ENCODE results near the gene MKI67.
"Not testable (repeated sequence)": the region's sequence is repeated elsewhere in the genome, so short reads cannot be mapped to it uniquely, and the experiment has no call there.

Gene MKI67

DNA sequence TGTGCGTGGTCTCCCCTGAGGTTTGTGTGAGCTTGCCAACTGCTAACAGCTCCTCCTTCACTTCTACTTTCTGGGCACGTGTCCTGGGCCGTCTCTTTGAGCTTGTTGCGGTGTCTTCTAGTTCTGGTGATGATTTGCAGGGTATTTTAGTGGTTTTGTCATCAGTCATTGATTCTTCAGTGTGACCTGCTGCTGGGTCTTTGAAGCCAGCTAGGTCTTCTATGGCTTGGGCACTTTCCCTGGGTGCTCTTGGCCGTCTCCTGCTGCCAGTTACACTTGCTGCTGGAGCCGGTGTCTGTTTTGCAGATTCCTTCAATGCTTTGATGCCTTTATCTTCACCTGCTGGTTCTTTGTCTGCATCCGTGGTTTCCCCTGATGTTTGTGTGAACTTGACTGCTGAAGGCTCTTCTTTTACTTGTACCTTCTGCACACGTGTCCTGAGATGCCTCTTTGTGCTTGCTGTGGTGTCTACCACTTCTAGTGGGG lies 23.0 kb downstream of the MKI67 start:
- DNase-seq = no peak

DNA sequence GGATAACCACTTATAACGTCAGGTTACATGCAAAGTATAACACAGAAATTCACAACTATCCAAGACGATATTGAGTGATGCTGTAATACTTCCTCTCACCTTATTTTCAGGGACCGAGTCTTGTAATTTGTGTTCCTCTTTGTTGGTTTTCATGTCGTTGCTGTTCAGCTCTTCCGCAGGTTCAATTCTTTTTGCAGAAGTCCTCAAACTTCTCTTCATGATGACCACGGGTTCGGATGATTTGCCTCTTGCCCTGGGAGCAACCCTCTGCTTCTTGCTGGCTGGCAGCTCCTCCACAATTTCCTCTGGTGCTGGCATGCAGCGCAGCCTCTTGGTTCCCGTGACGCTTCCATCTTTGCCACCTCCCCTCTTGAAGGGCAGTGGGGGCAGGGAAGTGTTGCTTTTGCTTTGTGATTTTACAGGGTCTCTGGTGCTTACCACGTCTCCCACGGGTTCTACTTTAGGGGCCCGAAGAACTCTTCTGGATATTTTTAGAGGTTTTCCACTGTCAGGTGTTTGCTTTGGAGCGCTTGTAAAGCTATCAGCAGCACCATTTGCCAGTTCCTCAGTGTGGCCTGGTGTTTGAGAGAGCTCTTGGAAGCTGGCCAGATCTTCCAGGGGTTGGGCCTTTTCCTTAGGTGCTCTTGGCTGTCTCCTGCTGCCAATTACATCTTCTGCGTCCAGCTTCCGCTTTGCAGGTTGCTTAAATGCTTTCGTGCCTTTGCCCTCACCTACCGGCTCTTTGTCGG lies 23.6 kb downstream of the MKI67 start:
- DNase-seq = no peak

DNA sequence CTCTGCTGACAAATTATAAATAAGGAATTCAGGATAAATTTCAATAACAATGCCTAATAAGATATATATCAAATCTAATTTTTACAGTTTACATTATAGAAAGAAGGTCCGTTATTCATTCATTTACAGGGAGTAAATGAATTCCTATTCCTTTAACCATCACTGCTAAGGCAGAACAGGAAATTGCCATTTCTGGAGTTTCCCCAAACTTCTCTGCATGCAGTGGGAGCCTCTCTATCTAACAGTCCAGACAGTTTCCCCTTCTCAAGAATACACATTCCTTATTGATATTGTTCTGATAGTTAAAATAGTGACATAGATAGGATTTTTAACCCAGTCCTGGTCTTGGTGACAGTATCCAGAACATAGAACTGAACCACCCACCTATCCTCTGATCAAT lies 24.3 kb downstream of the MKI67 start:
- DNase-seq = no peak

DNA sequence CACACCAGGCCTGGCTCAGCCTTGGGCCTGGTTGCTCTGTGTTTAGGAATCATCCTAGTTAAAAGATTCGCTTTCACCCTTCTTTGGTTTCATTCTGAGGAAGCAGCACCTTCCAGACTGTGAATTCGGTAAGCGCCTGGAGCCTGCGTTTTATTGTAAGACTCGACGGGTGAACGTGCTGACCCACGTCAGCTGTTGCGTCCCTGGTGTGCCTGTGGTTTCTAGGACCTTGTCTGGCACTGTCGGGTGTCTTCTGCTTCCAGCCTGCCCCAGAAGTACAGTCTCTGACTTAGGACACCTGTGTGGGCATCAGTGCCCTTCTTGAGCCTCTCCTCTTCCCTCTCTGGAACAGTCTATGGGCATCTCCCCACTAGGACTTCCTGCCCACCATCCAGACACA lies 26.3 kb downstream of the MKI67 start:
- no peak for DNase-seq

DNA sequence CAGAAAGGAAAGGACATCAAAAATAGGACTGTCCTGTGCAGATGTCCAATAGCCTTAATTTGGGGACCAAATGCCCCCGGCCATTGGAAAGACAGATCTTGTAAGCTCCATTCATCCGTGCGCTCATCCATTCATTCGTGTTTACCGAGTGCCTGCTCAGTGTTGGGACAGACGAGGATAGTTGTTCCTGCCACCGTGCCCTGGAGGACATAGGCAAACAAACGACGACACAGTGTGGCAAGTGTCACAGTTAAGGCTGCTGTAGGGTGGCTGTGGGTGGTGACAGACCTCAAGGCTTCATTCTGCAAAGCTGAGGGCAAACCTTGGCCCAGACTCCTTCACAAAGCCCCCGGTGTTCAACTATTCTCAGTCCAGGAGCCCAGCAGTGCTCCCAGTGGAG lies 27.6 kb downstream of the MKI67 start:
- DNase-seq = no peak

DNA sequence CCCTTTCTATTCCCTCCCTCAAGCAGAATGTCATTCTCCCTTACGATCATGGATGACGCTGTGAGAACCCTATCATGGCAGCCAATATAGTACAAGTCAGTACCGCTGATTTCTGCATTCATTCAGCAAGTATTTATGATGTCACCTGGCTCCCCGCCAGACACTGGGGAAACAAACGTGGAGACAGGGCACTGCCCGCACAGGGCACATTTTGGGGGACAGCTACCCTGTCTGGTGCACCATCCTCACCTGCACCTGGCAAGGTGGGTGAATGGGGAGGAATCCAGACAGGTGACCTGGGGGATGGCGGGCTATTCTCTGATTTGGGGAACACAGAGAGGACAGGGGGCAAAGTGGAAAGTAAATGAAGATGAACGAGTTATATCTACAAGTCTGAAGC lies 28.4 kb downstream of the MKI67 start:
- no peak for DNase-seq

DNA sequence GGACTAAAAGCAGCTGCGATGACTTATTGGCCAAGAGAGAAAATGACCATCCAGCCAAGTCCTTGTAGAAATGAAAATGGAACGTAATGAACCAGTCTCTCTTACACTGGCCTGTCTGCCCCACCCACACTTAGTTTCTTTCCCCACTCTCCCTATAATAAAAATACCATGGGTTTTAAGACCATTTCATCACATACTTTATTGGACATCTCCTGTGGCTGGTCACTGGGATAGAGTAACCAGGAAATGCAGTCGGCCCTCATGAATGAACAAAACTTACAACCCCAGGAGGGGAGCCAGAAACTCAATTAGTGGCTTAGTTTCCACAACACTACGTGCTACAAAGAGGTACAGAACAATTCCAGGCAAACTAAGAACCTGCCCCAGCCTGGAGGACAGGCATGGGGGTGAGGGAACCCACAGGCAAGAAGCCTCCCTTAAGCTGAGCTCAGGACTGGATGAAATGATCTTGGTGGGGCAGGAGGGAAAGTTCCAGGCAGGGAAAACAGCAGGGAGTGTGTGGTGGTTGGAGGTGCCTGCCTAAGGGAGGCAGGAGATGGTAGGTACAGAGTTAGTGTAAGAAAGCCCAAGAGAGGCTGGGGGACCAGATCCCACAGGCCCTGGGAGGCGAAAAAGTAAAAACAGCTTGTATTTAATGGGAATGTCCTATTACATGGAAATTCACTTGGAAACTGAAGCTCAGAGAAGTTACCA lies 29.6 kb downstream of the MKI67 start:
- DNase-seq = no peak

DNA sequence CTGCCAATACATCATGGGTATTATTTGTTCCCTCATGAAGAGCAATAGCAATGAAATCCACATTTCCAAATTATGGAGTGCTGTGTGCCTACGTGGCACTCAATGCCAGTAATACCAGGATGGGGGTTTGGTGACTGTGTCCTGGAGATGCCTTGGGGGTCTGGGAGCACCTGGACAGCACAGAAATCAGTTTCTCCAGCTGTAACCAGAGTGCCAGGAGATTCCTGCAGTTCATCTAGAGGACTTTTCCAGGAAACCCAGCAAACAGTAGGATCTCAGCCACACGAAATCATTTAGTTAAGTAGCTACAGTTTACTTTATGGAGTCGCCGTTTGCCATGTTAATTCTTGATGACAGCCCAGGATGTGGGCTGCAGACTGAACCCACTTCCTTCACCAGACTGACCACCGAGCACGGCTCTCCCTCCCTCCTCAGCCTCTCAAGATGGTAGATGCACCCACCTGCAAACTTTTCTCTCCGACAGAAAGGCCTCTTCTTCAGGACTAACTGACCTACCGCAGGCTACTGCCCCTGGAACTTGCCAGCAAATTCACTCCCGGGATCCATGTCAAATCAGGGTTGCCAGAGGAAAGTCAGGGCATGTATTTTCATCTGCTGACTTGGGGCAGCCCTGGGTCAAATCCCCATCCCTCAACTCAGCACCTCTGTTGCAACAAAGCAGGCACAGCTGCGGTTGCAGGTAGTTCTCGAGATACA lies 30.3 kb downstream of the MKI67 start:
- DNase-seq = no peak

DNA sequence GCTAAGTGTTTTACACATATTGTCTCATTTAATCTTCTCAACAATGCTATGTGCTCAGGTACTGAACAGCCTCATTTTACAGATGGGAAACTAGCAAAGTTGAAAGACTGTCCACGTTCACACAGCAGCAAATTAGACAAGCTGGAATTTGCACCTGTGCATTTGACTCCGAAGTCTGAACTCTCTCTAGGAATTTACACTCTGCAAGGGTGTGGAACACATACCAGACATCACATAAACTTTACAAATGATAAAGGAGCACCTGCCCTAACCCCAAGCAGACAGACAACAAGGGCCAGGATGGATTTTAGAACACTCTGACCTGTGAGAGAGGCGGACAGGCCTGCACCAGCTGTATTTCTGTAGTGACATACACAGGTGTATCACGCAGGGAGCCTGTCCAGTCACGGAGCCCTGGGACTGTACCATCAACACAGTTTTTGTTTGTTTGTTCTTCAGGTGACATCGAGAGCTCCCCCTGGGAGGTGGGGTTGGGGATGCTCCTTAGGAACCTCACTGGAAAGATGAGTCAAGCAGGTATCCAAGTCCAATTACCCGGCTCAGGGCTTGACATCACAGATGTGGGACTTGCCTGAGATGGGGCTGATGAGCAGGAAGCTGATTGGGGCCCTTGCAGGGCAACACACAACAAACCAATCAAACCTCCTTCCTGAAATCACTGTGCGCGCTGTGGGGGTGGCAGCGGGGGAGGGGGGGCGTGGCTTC lies 31.0 kb downstream of the MKI67 start:
- DNase-seq = no peak

DNA sequence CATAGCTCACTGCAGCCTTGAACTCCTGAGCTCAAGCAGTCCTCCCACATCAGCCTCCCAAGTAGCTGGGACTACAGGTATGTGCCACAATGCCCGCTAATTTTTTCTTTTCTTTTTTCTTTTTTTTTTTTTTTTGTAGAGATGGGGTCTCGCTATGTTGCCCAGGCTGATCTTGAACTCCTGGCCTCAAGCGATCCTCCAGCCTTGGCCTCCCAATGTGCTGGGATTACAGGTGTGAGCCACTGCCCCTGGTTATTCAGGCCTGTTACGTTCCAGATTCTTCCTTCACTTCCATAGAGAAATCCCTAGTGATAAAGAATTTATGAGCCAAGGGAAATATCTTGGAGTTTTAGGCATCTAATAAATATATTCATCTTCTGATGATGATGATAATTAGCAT lies 31.6 kb downstream of the MKI67 start:
- not testable (repeated sequence) for DNase-seq

DNA sequence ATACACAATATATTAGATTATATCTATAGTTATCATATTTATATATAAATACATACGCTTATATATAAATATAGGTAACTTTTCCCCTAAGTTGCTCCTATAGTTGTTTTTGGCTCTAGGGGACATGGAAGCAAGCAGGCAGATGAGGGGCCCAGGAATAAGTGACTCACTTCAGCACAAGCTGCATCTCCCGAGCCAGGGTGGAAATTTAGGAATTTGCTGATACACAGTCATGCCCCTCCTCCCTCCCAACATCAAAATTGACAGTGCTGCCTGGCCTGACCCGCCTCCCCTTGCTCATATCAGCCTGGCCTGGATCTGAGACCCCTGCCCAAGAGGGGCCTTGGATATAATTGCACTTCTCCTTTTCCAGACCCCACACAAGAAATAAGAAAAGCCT lies 33.8 kb downstream of the MKI67 start:
- no peak for DNase-seq

DNA sequence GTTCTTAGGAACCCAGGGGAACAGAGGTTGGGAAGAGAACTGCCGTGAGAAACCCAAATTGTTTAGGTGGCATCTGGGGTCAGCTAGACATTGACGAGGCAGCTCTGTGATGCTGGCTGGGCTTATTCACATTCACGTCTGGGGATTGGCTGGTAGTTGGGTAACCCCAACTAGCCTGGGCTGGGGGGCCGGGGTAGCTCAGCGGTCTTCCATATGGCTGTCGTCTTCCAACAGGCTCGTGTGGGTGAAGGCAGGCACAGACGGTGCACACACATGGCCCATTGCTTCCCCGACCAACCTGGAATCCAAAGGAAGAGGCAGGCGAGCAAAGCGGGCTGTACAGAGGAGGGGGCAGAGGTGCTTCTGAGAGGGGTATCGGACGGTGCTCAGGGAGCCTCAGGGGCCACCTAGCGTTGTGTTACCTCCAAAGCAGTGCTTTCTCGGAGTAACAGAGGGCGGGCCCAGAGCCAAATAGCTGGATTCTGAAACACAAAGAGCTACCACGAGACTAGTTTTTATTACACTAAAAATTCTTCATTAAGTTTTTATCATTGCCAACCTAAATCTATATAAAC lies 34.5 kb downstream of the MKI67 start:
- DNase-seq = no peak

DNA sequence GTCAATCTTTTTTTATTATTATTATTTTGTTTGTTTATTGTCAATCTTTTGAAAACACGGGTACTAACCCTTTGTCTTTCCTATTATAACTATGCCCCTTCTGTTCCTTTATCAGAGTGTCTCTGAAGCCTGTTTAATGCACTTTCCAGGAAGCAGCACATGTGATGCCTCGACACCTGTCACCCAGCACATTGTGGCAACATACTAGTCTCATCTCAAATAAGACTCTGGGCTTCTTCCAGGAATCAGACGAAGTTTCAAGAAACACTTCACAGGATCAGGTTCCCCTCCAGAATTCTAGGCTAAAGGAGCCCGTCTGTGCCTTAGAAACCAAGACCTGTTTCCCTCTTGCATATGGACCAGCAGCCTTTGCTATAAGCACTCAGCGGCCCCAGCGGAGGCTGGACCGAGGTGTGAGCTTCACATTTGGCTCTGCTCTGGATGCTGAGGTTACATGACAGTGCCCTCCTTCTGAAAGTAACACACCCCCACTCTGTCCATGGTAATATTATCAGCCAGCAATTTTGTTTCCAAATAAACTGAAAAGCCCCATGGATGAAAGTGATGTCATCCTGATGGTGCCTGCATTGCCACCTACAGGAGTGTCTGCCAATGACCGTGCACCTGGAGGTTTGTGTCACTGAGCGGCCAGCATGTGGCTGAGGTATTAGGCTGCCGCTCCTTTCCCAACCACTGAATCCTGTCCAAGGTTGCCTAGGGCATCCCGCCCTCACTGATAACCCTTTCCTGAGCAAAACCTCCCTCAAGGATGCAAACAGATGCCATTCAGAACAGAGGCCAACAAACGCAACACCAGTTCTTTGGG lies 38.1 kb downstream of the MKI67 start:
- no peak for DNase-seq

DNA sequence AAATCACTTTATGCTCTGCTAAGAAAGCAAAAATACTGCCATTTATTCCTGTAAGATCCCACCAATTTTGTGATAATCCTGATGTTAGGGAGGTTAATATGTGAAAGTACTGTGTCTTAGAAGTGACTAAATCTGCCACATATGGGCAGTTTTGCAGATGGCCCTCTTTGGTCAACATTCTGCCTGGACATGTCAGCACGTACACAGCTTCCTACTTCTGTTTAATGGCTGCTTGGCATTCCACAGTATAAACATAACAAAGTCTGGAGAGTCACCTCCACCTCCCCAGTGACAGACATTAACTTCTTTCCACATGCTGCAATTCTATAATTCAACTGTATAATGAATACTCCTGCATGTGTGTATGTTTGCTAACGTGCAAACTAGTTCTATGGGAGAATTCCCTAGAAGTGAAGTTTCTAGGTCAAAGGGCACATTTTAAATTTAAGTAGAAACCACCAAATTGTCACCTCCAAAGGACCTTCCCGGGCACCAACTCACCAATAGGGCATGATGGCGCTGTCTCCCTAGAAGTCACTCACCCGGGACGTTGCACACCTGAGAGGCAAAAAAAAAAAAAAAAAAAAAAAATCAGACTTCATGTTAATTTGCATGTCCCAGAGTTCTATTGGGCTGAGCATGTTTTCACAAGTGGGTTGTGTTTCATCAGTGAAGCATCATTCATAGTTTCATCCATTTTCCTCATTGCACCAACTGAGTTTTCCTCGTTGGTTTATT lies 38.9 kb downstream of the MKI67 start:
- DNase-seq = no peak

DNA sequence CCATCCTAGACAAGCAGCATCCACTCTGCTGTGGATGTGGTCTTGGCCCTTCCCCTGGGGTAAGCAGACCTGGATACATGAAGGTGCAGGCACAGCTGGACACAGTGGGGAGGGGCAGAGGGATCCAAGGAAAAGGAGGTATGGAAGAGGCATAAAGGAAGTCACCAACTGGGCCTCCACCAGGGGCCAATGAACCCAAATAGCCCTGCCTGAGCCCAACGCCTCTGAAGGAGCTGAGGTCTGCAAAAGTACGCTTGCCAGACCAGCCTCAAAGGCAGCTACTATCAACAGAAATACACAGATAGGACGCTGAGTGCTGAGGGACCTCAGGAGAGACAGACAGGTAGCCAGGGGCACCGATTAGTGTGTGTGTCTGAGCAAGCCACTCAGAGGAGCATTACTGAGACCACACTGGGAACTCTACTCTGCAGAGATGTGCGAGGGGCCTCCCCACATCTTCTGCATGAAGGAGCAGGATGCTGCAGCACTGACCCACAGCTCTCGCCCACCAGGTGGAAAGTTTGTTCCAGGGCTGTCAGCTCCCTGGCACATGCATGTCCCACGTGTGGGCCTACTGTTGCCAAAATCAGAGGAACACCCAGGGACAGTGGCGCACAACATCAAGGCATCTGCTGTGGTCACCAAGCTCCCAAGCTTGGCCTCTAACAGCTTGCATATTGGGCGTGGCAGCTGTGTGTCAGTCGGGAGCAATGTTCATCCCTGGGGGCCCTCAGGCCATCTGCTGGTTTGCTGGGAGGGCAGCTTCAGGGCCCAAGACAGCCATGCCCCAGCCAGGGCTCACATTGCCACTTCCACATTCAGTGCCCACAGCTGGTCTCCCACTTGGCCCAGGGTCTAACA lies 40.0 kb downstream of the MKI67 start:
- no peak for DNase-seq

DNA sequence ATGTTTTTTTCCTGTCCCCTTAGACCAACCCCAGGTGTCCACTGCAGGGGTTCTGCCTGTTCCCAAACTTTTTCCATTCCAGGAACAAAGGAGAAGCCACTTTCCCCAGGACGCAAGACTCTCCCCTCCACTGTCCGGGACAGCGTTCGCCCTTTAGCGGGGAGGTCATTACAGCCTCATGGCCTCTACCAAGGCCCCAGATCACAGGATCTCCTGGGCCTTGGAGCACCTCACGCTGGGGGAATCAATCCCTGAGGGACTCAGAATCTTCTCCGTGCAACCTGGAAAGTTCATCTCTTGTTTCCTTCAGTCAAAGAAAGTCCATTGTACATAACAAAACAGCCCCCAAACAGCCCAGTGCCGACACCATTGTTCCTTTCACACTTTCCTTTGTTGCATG lies 41.2 kb downstream of the MKI67 start:
- no peak for DNase-seq

DNA sequence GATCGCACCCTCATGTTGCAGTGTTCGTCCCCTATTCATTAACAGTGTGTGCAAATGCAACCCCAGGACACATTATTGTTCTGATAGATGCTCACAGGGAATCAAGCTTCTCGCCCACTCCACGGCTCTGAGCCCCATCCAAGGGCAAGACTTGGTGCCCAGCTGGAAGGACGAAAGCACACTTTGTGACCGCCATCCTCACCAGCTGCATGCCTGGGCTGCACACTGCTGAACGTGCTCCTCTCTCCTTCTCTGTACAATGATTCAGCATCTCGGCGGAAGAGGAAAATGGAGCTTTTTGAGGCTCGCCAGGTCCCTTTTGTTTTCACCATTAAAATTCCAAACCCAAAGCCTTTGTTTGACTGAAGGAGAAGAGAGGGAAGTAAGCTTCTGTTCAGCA lies 41.9 kb downstream of the MKI67 start:
- DNase-seq = no peak

DNA sequence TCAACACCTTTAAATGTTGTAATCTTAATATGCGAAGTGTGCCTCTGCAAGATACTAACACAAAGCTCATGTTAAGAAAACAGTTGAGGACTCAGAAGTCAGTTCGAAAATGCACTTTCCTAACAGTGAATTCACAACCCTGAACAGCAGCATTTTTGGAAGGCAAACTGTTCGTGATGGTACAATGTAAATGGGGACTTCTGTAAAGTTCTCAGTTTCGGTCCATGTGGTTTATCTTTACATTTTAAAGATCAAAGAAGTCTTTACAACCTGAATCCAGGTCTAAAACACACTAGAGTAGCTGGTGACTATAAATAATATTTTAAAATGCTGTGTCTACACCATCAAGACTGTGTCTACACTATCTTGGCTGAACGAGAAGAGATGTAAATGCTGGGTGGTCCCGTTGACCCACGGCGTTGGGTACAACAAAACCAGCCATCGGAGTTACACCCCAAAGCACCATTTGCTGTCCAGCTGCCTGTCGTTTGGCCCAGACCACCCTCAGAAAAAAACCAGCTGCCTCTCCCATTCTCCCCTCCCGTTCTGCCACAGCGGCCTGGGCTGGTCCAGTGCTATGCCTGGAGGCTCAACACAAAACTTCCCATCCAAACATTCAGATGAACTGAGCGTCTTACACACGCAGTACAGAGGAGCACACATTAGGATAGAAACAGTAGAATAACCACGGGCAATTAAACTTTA lies 42.9 kb downstream of the MKI67 start:
- DNase-seq = no peak

DNA sequence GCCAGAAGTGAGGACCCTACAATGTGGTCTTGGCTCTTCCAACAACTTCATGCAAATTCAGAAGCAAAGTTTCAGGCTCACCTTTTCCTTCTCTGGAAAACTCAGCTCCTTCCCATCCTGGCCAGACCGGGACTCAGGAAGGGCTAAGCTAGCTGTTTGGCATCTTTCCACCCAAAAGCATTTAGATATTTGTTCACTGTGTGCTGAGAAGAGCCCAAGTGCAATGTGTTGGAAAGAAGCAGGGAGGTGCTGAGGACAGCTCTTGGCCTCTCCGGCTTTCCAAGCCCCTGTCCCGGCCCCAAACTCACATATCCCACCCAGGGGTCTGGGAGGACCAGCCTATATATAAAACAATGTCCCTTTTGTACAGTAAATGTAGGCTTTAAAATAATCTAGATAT lies 44.5 kb downstream of the MKI67 start:
- no peak for DNase-seq

DNA sequence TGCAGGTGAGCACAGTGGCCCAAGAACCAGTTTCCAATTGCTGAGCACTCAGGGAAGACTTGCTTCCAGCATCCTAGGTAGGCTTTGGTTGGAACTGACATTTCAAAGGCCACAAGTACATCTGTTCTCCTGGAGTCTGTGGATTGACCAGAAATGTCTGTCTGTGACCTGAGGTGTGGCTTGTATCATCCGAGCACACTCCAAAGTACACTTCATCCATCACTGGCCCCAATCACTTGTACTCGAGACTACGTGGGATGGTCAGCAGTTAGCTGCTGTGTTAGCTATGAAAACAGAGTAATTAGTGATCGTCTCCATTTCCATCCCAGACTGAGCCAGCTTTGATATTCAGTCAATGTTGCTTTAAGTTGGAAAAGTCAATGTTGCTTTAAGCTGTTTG lies 45.0 kb downstream of the MKI67 start:
- no peak for DNase-seq
